Uterus (tissue), 2 donors: ENCODE measurements around the gene OR4C45.

Experiments used
- CTCF ChIP-seq, 4 experiments: fragments of 200-600 bp in 2 of 4; fragments of 450-650 bp in 2 of 4; sonication (generic) in 2 of 4; IDR thresholded peaks; one replicate each; pipeline ENCODE4 v1.5.1; 2016 to 2019; ENCODE audit warnings: antibody characterized with exemption in 4 of 4, mild to moderate bottlenecking in 2 of 4, moderate library complexity in 1 of 4
- POLR2A ChIP-seq, 2 donors: fragments of 450-650 bp; IDR thresholded peaks; one replicate each; pipeline ENCODE4 v1.6.1; 2016; ENCODE audit warnings: antibody characterized with exemption in 2 of 2, mild to moderate bottlenecking in 1 of 2, moderate library complexity in 1 of 2

- TF ChIP-seq CTCF (IDR thresholded peaks at IDR 0.05) (no peak), POLR2A (IDR thresholded peaks at IDR 0.05) (no peak)
These were observed at the start of gene OR4C45 for GRCh38 chr11:50032574-50032973.
